ENCODE measurements around the gene LAMC1. TPM values are rescaled to one million over a fixed set of nuclear protein-coding genes. Genes with fewer than 3 reads are reported as not detected.

The LAMC1 gene
- total RNA-seq, 1 experiment from 2014 or later: 61.2 TPM

DNA sequence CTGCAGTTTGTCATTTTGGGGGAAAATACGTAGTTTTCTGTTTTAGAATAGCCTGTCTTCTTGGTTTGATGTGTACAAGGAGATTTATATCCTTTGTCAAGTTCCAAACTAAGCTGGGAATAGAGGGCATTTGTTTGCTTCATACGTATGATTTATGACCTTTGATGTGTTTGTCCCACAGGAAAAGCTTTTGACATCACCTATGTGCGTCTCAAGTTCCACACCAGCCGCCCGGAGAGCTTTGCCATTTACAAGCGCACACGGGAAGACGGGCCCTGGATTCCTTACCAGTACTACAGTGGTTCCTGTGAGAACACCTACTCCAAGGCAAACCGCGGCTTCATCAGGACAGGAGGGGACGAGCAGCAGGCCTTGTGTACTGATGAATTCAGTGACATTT lies 79.9 kb downstream of the LAMC1 start:
- DNase-seq (ENCODE audit: low read depth, low spot score): no peak

More for the DNA sequence above, 79.9 kb downstream of the LAMC1 start:
- no TSS peak for BruUV-seq (replicated peaks)
- Histone ChIP-seq H2AFZ (ENCODE audit: low read depth, low read length, poor library complexity, severe bottlenecking) (no peak overlapping the region), H3K4me2 (ENCODE audit: low read length) (no peak overlapping the region), H3K9me2 (ENCODE audit: insufficient read depth) (no peaks in the 10 kb centered on the region), H3K27me3 (ENCODE audit: insufficient read depth, low read length) (no peaks in the 10 kb centered on the region), H3K4me1 (ENCODE audit: control insufficient read depth in 1 of 2, insufficient read depth in 2 of 2, low read length in 2 of 2) (no peaks in the 10 kb centered on the region), H3K36me3 (ENCODE audit: control insufficient read depth in 1 of 2, insufficient read depth in 2 of 2, low read length in 2 of 2) (peaks cover 0 to under 1% of the 10 kb centered on the region in 2 experiments; a peak in 1 of 4 replicates), H3K27ac (ENCODE audit: low read depth, low read length) (no peak overlapping the region), H3K4me3 (replicated peaks in 1 of 2; ENCODE audit: low read depth in 1 of 2, low read length in 2 of 2) (no peak overlapping the region), H3K9me3 (ENCODE audit: control insufficient read depth in 1 of 2, insufficient read depth in 1 of 2, low read depth in 1 of 2, low read length in 2 of 2) (no peaks in the 10 kb centered on the region), H4K20me1 (ENCODE audit: insufficient read depth) (no peaks in the 10 kb centered on the region), H3K79me2 (ENCODE audit: insufficient read depth, low read length) (peaks cover 9% of the 10 kb centered on the region; the same call in 1 of the 2 replicates), H3K9ac (ENCODE audit: low read length) (no peak overlapping the region)
- TF ChIP-seq REST (IDR thresholded peaks at IDR 0.05; ENCODE audit: low read depth) (no peak), ZFX (IDR thresholded peaks at IDR 0.05) (no peak), TCF7L2 (IDR thresholded peaks at IDR 0.05; ENCODE audit: borderline replicate concordance, extremely low read depth, insufficient read depth, insufficient read length) (no peak), CBX3 (IDR thresholded peaks at IDR 0.05; ENCODE audit: low read depth) (no peak), POLR2A (IDR thresholded peaks at IDR 0.05; ENCODE audit: borderline replicate concordance, extremely low read depth, insufficient read depth, insufficient read length) (no peak), FOSL1 (IDR thresholded peaks at IDR 0.05; ENCODE audit: low read depth) (no peak), YY1 (IDR thresholded peaks at IDR 0.05; ENCODE audit: extremely low read depth, insufficient replicate concordance, low read depth, low read length) (no peak), SRF (IDR thresholded peaks at IDR 0.05; ENCODE audit: low read depth) (no peak), EGR1 (IDR thresholded peaks at IDR 0.05; ENCODE audit: low read depth) (no peak), EZH2 (IDR thresholded peaks at IDR 0.05) (no peak), EZH2phosphoT487 (IDR thresholded peaks at IDR 0.05; ENCODE audit: borderline replicate concordance) (no peak), CEBPB (IDR thresholded peaks at IDR 0.05; ENCODE audit: low read depth) (no peak), ELF1 (IDR thresholded peaks at IDR 0.05; ENCODE audit: borderline replicate concordance, low read depth) (no peak), SIN3A (IDR thresholded peaks at IDR 0.05; ENCODE audit: low read depth) (no peak)
- TF ChIP-seq, protein P1, sequence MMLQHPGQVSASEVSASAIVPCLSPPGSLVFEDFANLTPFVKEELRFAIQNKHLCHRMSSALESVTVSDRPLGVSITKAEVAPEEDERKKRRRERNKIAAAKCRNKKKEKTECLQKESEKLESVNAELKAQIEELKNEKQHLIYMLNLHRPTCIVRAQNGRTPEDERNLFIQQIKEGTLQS (IDR thresholded peaks at IDR 0.05): no peak
- CTCF ChIA-PET: no interaction called here
- intact Hi-C loops (cut with micrococcal nuclease): no loop called here
- POLR2A ChIA-PET: no interaction called here
- RAD21 ChIA-PET (ENCODE audit: low non-redundant PET in 1 of 2, low total read pairs in 2 of 2, uncharacterized antibody in 2 of 2, unreplicated experiment in 2 of 2): no interaction called here
- no peak for ATAC-seq

Measured in HCT116 (cell line).